Putamen (tissue), 1 donor: ENCODE measurements around the gene UCN.
"Not testable (repeated sequence)": the region's sequence is repeated elsewhere in the genome, so short reads cannot be mapped to it uniquely, and the experiment has no call there.

Source experiments
- DNase-seq: peaks from one replicate; pipeline ENCODE4 v3.0.0-alpha.2; 2016; ENCODE audit warnings: low spot score

Gene UCN

GRCh38 chr2:27314709-27315108, 6.5 kb upstream of the UCN start:
- no peak for DNase-seq

- no peak for DNase-seq
Observed at GRCh38 chr2:27313882-27314645, 5.8 kb upstream of the UCN start.

GRCh38 chr2:27312152-27312551, 3.9 kb upstream of the UCN start:
- no peak for DNase-seq

GRCh38 chr2:27309651-27310050, 1.4 kb upstream of the UCN start:
- DNase-seq, result no peak

- no peak for DNase-seq
Observed at GRCh38 chr2:27307545-27308358, 493 bp downstream of the UCN start.

- DNase-seq, result no peak
Observed at GRCh38 chr2:27307287-27307544, 1.0 kb downstream of the UCN start.

- no peak for DNase-seq
Observed at GRCh38 chr2:27306573-27307286, 1.5 kb downstream of the UCN start.

GRCh38 chr2:27306136-27306535, 2.1 kb downstream of the UCN start:
- DNase-seq, result no peak

GRCh38 chr2:27305516-27305915, 2.7 kb downstream of the UCN start:
- DNase-seq, result no peak

- DNase-seq, result no peak
Observed at GRCh38 chr2:27304488-27305240, 3.6 kb downstream of the UCN start.

- DNase-seq, result peak; percentile 32
Observed at GRCh38 chr2:27303093-27304025, 4.9 kb downstream of the UCN start.

GRCh38 chr2:27300606-27301005, 7.6 kb downstream of the UCN start:
- not testable (repeated sequence) for DNase-seq

- no peak for DNase-seq
Observed at GRCh38 chr2:27298391-27299080, 9.7 kb downstream of the UCN start.

GRCh38 chr2:27297195-27297594, 11.1 kb downstream of the UCN start:
- no peak for DNase-seq

- no peak for DNase-seq
Observed at GRCh38 chr2:27296481-27296880, 11.8 kb downstream of the UCN start.

GRCh38 chr2:27294928-27295327, 13.3 kb downstream of the UCN start:
- no peak for DNase-seq

GRCh38 chr2:27291865-27292264, 16.4 kb downstream of the UCN start:
- DNase-seq, result no peak

- no peak for DNase-seq
Observed at GRCh38 chr2:27290549-27290948, 17.7 kb downstream of the UCN start.

- no peak for DNase-seq
Observed at GRCh38 chr2:27288610-27289009, 19.6 kb downstream of the UCN start.

GRCh38 chr2:27285481-27285880, 22.8 kb downstream of the UCN start:
- no peak for DNase-seq

- peak; percentile 45 for DNase-seq
Observed at GRCh38 chr2:27284996-27285395, 23.2 kb downstream of the UCN start.
